C4-2B (cell line): ENCODE data around the gene SLC25A21.

Experiments used
- H3K27ac ChIP-seq: fragments of 450-650 bp; 2 replicates; pipeline ENCODE4 v1.5.1; 2017
- CTCF ChIP-seq: fragments of 450-650 bp; conservative IDR thresholded peaks from 2 replicates; pipeline ENCODE4 v1.5.1; 2017; ENCODE audit warnings: mild to moderate bottlenecking
- ZFX ChIP-seq: fragments of 450-650 bp; IDR thresholded peaks from 2 replicates; pipeline ENCODE4 v1.6.1; 2017

SLC25A21 gene

GRCh38 chr14:36856095-36856878, 316.1 kb downstream of the SLC25A21 start:
- TF ChIP-seq ZFX (no peak), CTCF (no peak)
- peak overlapping the region; percentile 100 for H3K27ac ChIP-seq

- H3K27ac ChIP-seq, result peak overlapping the region; percentile 100
- TF ChIP-seq ZFX (no peak), CTCF (no peak)
These were observed 317.0 kb downstream of the SLC25A21 start for GRCh38 chr14:36855396-36855795.

- peak overlapping the region; percentile 56 for H3K27ac ChIP-seq
- TF ChIP-seq ZFX (no peak), CTCF (no peak)
These were observed 319.3 kb downstream of the SLC25A21 start for GRCh38 chr14:36852981-36853691.

GRCh38 chr14:36848213-36848612, 324.2 kb downstream of the SLC25A21 start:
- no peak overlapping the region for H3K27ac ChIP-seq
- TF ChIP-seq ZFX (no peak), CTCF (no peak)

- H3K27ac ChIP-seq, result no peak overlapping the region
- no peak for TF ChIP-seq CTCF
- TF ChIP-seq ZFX, result no peak
These were observed 325.0 kb downstream of the SLC25A21 start for GRCh38 chr14:36847366-36847765.

GRCh38 chr14:36845356-36846012, 326.9 kb downstream of the SLC25A21 start:
- no peak overlapping the region for H3K27ac ChIP-seq
- TF ChIP-seq CTCF (no peak), ZFX (no peak)
